HepG2 (cell line): ENCODE data around the gene FLAD1. TPM values are rescaled to one million over a fixed set of nuclear protein-coding genes. Genes with fewer than 3 reads are reported as not detected.

ENCODE experiments used
- ATAC-seq: fragments of 200-7000 bp; cut with Tn5 transposase; 3 replicates; pipeline ENCODE4 v1.9.1; 2020; ENCODE audit warnings: mild to moderate bottlenecking, moderate library complexity
- BruUV-seq: library from RNA; stranded (reverse); fragments of 400-500 nt; replicated peaks from 2 replicates; lab custom pipeline; 2021; lab: Mats Ljungman, UMichigan
- CTCF ChIA-PET: fragments of 300-600 bp; formaldehyde crosslinking; extraction: SDS; loops from one replicate; lab custom pipeline; 2021; ENCODE audit warnings: low total read pairs, inconsistent platforms, low intra/inter-chr PET ratio; lab: Yijun Ruan, JAX
- POLR2A ChIA-PET: fragments of 350-600 bp; sonication (Branson Sonifier 250); formaldehyde crosslinking; loops from one replicate; lab custom pipeline; 2020; ENCODE audit warnings: antibody characterized with exemption, inconsistent platforms; lab: Yijun Ruan, JAX
- DNase-seq: peaks from one replicate; pipeline ENCODE4 v3.0.0-alpha.2; 2015; ENCODE audit warnings: low spot score
- FAIRE-seq: peaks from 3 replicates; lab custom pipeline; 2011; peaks lifted over from hg19 to GRCh38; lab: Jason Lieb, UNC
- H2AFZ ChIP-seq: one replicate; pipeline ENCODE4 v1.6.1; 2011; ENCODE audit warnings: low read length, inconsistent platforms
- H3K27ac ChIP-seq: fragments of 300-600 bp; 3 replicates; pipeline ENCODE4 v1.8.0; 2011; ENCODE audit warnings: mixed run types, mild to moderate bottlenecking, mixed read lengths, low read length, inconsistent platforms; ENCODE audit not compliant: insufficient read depth; ENCODE audit errors: extremely low read length
- H3K27me3 ChIP-seq, 2 experiments: fragments of 200-600 bp in 1 of 2; 2 replicates in 1 of 2; 3 replicates in 1 of 2; pipeline versions ENCODE4 v1.6.0 to v1.8.0; 2011; ENCODE audit warnings: low read length in 2 of 2, mild to moderate bottlenecking in 2 of 2, moderate library complexity in 2 of 2, inconsistent platforms in 1 of 2; ENCODE audit not compliant: insufficient read depth in 2 of 2, control insufficient read depth in 1 of 2
- H3K36me3 ChIP-seq, 2 experiments: fragments of 200-600 bp in 1 of 2; replicated peaks in 1 of 2; 2 replicates in 1 of 2; 3 replicates in 1 of 2; pipeline versions ENCODE4 v1.5.1 to v1.8.0; 2011; ENCODE audit warnings: low read length in 2 of 2, inconsistent platforms in 1 of 2; ENCODE audit not compliant: insufficient read depth in 2 of 2, control insufficient read depth in 1 of 2
- H3K4me1 ChIP-seq: 2 replicates; pipeline ENCODE4 v1.5.1; 2012; ENCODE audit warnings: low read length, inconsistent platforms; ENCODE audit not compliant: insufficient read depth
- H3K4me2 ChIP-seq: 2 replicates; pipeline ENCODE4 v1.6.0; 2011; ENCODE audit warnings: low read depth, low read length, inconsistent platforms
- H3K4me3 ChIP-seq, 3 experiments: fragments of 200-600 bp in 1 of 3; sonication (generic), shearing (Covaris generic) in 1 of 3; replicated peaks in 1 of 3; 2 replicates each; pipeline ENCODE4 v1.5.1; 2011 to 2016; ENCODE audit warnings: low read length in 3 of 3, inconsistent platforms in 2 of 3, low read depth in 2 of 3, mild to moderate bottlenecking in 2 of 3, control low read depth in 1 of 3, mixed read lengths in 1 of 3; ENCODE audit not compliant: insufficient read depth in 1 of 3
- H3K79me2 ChIP-seq: one replicate; pipeline ENCODE4 v1.6.1; 2011; ENCODE audit warnings: low read length, inconsistent platforms; ENCODE audit not compliant: insufficient read depth
- H3K9ac ChIP-seq: 2 replicates; pipeline ENCODE4 v1.6.0; 2011; ENCODE audit warnings: mild to moderate bottlenecking, low read depth, low read length, inconsistent platforms; ENCODE audit not compliant: insufficient read depth
- H3K9me3 ChIP-seq: 2 replicates; pipeline ENCODE4 v1.5.1; 2012; ENCODE audit warnings: mild to moderate bottlenecking, low read length
- H4K20me1 ChIP-seq: 2 replicates; pipeline ENCODE4 v1.6.0; 2011; ENCODE audit warnings: inconsistent platforms, mild to moderate bottlenecking, low read length, moderate library complexity; ENCODE audit not compliant: insufficient read depth
- ATF7 ChIP-seq, 2 experiments: fragments of 450-650 bp in 1 of 2; sonication (generic) in 1 of 2; formaldehyde crosslinking in 1 of 2; IDR thresholded peaks; 2 replicates each; pipeline versions ENCODE4 v1.4.0 to v1.6.1; 2016 to 2020; ENCODE audit warnings: antibody characterized with exemption in 1 of 2, mild to moderate bottlenecking in 1 of 2, missing genetic modification reagents in 1 of 2
- BRCA1 ChIP-seq: sonication (generic); formaldehyde crosslinking; IDR thresholded peaks from 2 replicates; pipeline ENCODE4 v1.4.0; 2020; ENCODE audit warnings: missing genetic modification reagents
- FOXO1 ChIP-seq: sonication (generic); formaldehyde crosslinking; IDR thresholded peaks from 2 replicates; pipeline ENCODE4 v1.4.0; 2020; ENCODE audit warnings: missing genetic modification reagents
- GZF1 ChIP-seq: sonication (generic); formaldehyde crosslinking; IDR thresholded peaks from 2 replicates; pipeline ENCODE4 v1.5.1; 2020; ENCODE audit warnings: mild to moderate bottlenecking, missing genetic modification reagents
- HDAC1 ChIP-seq: sonication (generic); formaldehyde crosslinking; IDR thresholded peaks from 2 replicates; pipeline ENCODE4 v1.5.1; 2020; ENCODE audit warnings: mild to moderate bottlenecking, missing genetic modification reagents
- HMGXB4 ChIP-seq, 2 experiments: sonication (generic) in 1 of 2; formaldehyde crosslinking in 1 of 2; IDR thresholded peaks; 2 replicates each; pipeline versions ENCODE4 v1.4.0 to v1.6.1; 2018 to 2020; ENCODE audit warnings: missing genetic modification reagents in 2 of 2, borderline replicate concordance in 1 of 2, low read depth in 1 of 2, mild to moderate bottlenecking in 1 of 2, missing biosample characterization in 1 of 2
- MYNN ChIP-seq: sonication (generic); formaldehyde crosslinking; IDR thresholded peaks from 2 replicates; pipeline ENCODE4 v1.4.0; 2020; ENCODE audit warnings: mild to moderate bottlenecking, low read depth, missing genetic modification reagents
- SALL1 ChIP-seq: sonication (generic); formaldehyde crosslinking; IDR thresholded peaks from 2 replicates; pipeline ENCODE4 v1.8.0; 2022; ENCODE audit warnings: mild to moderate bottlenecking, missing genetic modification reagents
- SCMH1 ChIP-seq: sonication (generic); formaldehyde crosslinking; IDR thresholded peaks from 2 replicates; pipeline ENCODE4 v1.9.0; 2021; ENCODE audit warnings: missing genetic modification reagents, mild to moderate bottlenecking, borderline replicate concordance
- TMF1 ChIP-seq: sonication (generic); formaldehyde crosslinking; IDR thresholded peaks from 2 replicates; pipeline ENCODE4 v1.8.1; 2022; ENCODE audit warnings: low read depth, missing genetic modification reagents
- ZFP36L2 ChIP-seq: sonication (generic); formaldehyde crosslinking; IDR thresholded peaks from 2 replicates; pipeline ENCODE4 v1.4.0; 2020; ENCODE audit warnings: missing genetic modification reagents
- ZMYM2 ChIP-seq: sonication (generic); formaldehyde crosslinking; IDR thresholded peaks from 2 replicates; pipeline ENCODE4 v1.8.0; 2022; ENCODE audit warnings: mild to moderate bottlenecking, missing genetic modification reagents
- ZNF33A ChIP-seq: sonication (generic); formaldehyde crosslinking; IDR thresholded peaks from 2 replicates; pipeline ENCODE4 v1.5.1; 2020; ENCODE audit warnings: missing genetic modification reagents, mild to moderate bottlenecking, moderate library complexity, borderline replicate concordance
- ZNF33B ChIP-seq: sonication (generic); formaldehyde crosslinking; IDR thresholded peaks from 2 replicates; pipeline ENCODE4 v1.5.1; 2020; ENCODE audit warnings: mild to moderate bottlenecking, missing genetic modification reagents
- WGBS: methylation state at CpG from one replicate; pipeline ENCODE4 v1.1.6; 2017; ENCODE audit warnings: low lambda C conversion rate; 5-methylcytosine and 5-hydroxymethylcytosine counted together
- in situ Hi-C: cut with HindIII; loops from 2 replicates; pipeline ENCODE4 v1.10.0; 2017; ENCODE audit warnings: low pct_unique_long_range_greater_than_20kb; ENCODE audit not compliant: extremely low pct_ligation_motif_present
- intact Hi-C: fragments of 100-400 bp; cut with micrococcal nuclease; formaldehyde crosslinking; loops from one replicate; pipeline ENCODE4 v1.10.0; 2022; ENCODE audit not compliant: unreplicated experiment
- polyA plus RNA-seq, 8 experiments: library from polyadenylated mRNA; depleted of rRNA in 3 of 8; stranded (reverse) in 7 of 8; unstranded in 1 of 8; fragments of >200 nt; fragmentation: Illumina TruSeq in 4 of 8; extraction: Trizol in 4 of 8; gene quantifications; 2 replicates each; pipeline versions ENCODE4 v1.2.1 to v1.2.3, GENCODE V29; 2011 to 2016; ENCODE audit warnings: low read depth in 4 of 8, missing spikeins in 1 of 8, mixed read lengths in 1 of 8; ENCODE audit not compliant: insufficient read depth in 1 of 8
- total RNA-seq, 5 experiments: library from RNA; depleted of rRNA; stranded (reverse); fragments of >200 nt; fragmentation: Illumina TruSeq; extraction: Trizol; gene quantifications; 2 replicates each; pipeline ENCODE4 v1.2.3, GENCODE V29; 2016; ENCODE audit warnings: low read depth in 1 of 5
- TF ChIP-seq, protein P1 (sequence below): IDR thresholded peaks from 2 replicates; pipeline ENCODE4 v1.6.1; 2012; ENCODE audit warnings: inconsistent platforms

Gene FLAD1
- total and polyA plus RNA-seq, 2 of the 13 experiments (the other 11 are each of a cell fraction or from before 2014, with no cell fraction given), result 25.9 to 32.8 TPM

DNA sequence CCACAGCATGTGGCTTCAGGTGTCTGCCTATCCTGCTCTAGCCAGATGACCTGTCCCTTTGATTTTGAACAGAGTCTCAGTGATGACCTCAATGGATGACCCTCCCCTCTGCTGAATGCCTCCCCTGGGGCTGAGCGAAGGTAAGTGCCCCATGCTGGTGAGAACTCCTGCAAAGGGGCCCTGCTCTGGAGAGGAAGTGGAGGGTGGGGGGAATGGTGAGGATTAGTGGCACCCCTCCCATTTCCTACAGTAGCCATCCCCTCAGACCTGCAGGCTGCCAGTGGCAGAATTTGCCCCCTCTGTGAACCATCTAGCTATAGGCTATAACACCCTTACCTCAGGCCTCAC, 43.0 kb upstream of the FLAD1 start:
- H3K79me2 ChIP-seq, result no peaks in the 10 kb centered on the region
- H4K20me1 ChIP-seq, result no peaks in the 10 kb centered on the region
- no peak overlapping the region for H3K4me3 ChIP-seq
- ATAC-seq, result no peak
- H2AFZ ChIP-seq, result no peak overlapping the region
- CTCF ChIA-PET, result no interaction called here
- TF ChIP-seq GZF1 (no peak), ZNF33B (CRISPR knock-in tag) (no peak), HDAC1 (CRISPR knock-in tag) (no peak; the same call in 1 of the 2 replicates), MYNN (CRISPR knock-in tag) (no peak), SALL1 (CRISPR knock-in tag) (no peak), ZMYM2 (0 out of 2 replicates have a peak, but pooled peaks have one; percentile 7), BRCA1 (CRISPR knock-in tag) (no peak), TMF1 (CRISPR knock-in tag) (no peak), ZNF33A (CRISPR knock-in tag) (no peak), ATF7 (IDR thresholded peaks at IDR 0.05) (no peak), ATF7 (CRISPR knock-in tag; IDR thresholded peaks at IDR 0.05) (no peak), SCMH1 (CRISPR knock-in tag) (no peak), FOXO1 (CRISPR knock-in tag) (no peak), ZFP36L2 (CRISPR knock-in tag) (no peak), HMGXB4 (CRISPR knock-in tag; IDR thresholded peaks at IDR 0.05; ENCODE audit: borderline replicate concordance in 1 of 2, low read depth in 1 of 2) (no peak)
- TF ChIP-seq, protein P1, sequence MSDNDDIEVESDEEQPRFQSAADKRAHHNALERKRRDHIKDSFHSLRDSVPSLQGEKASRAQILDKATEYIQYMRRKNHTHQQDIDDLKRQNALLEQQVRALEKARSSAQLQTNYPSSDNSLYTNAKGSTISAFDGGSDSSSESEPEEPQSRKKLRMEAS, result 0 out of 2 replicates have a peak, but pooled peaks have one; percentile 7
- TF ChIP-seq, all 625 proteins: peak for 2
- WGBS, result no CpG with 5 or more reads among the region's 1 CpG
- no peak for DNase-seq
- no peaks in the 10 kb centered on the region; a peak in 1 of 5 replicates for H3K36me3 ChIP-seq
- FAIRE-seq, result no peak
- no peaks in the 10 kb centered on the region for H3K9me3 ChIP-seq
- no peaks in the 10 kb centered on the region for H3K27me3 ChIP-seq
- intact Hi-C loops (no loop called here), in situ Hi-C loops (no loop called here)
- peak overlapping the region; percentile 54 for H3K4me2 ChIP-seq
- no TSS peak for BruUV-seq
- peaks cover 93% of the 10 kb centered on the region for H3K4me1 ChIP-seq
- H3K27ac ChIP-seq, result peak overlapping the region; percentile 50
- no peak overlapping the region for H3K9ac ChIP-seq
- POLR2A ChIA-PET, result interaction anchor here (1.2 to 2.7 kb wide), 5 partner anchors 9 to 33 kb away, joined by 3 to 14 read pairs (median 3); partner anchors contain the start of genes CKS1B, PBXIP1, PYGO2 and SHC1
